NCI-H2029 treated with DMSO at 0.1 percent for 48 hours (cell line): ENCODE data around the gene TSC22D2.
"Not testable (repeated sequence)": the region's sequence is repeated elsewhere in the genome, so short reads cannot be mapped to it uniquely, and the experiment has no call there.

Experiments
- DNase-seq: peaks from one replicate; lab custom pipeline; 2025; lab: John Stamatoyannopoulos, UW

Gene TSC22D2

GRCh38 chr3:150484410-150484809, 76.3 kb downstream of the TSC22D2 start:
- no peak for DNase-seq

- no peak for DNase-seq
Observed at GRCh38 chr3:150488867-150489266, 80.8 kb downstream of the TSC22D2 start.

GRCh38 chr3:150490277-150490986, 82.3 kb downstream of the TSC22D2 start:
- no peak for DNase-seq

- no peak for DNase-seq
Observed at GRCh38 chr3:150494411-150494977, 86.4 kb downstream of the TSC22D2 start.

- DNase-seq = no peak
Observed at GRCh38 chr3:150495149-150495548, 87.1 kb downstream of the TSC22D2 start.

GRCh38 chr3:150495563-150496168, 87.6 kb downstream of the TSC22D2 start:
- DNase-seq = peak; percentile 28

GRCh38 chr3:150497956-150498355, 89.9 kb downstream of the TSC22D2 start:
- DNase-seq = no peak

GRCh38 chr3:150500960-150501359, 92.9 kb downstream of the TSC22D2 start:
- not testable (repeated sequence) for DNase-seq

GRCh38 chr3:150503402-150504099, 95.5 kb downstream of the TSC22D2 start:
- no peak for DNase-seq

- DNase-seq = no peak
Observed at GRCh38 chr3:150504483-150504882, 96.4 kb downstream of the TSC22D2 start.

- no peak for DNase-seq
Observed at GRCh38 chr3:150508401-150508800, 100.3 kb downstream of the TSC22D2 start.

- DNase-seq = no peak
Observed at GRCh38 chr3:150509780-150510179, 101.7 kb downstream of the TSC22D2 start.

GRCh38 chr3:150511122-150511821, 103.2 kb downstream of the TSC22D2 start:
- DNase-seq = no peak

- no peak for DNase-seq
Observed at GRCh38 chr3:150515210-150515609, 107.1 kb downstream of the TSC22D2 start.
